HepG2 (cell line): ENCODE data around the gene FAM174B. TPM values are rescaled to one million over a fixed set of nuclear protein-coding genes. Genes with fewer than 3 reads are reported as not detected.

Source experiments
- ATAC-seq: fragments of 200-7000 bp; cut with Tn5 transposase; 3 replicates; pipeline ENCODE4 v1.9.1; 2020; ENCODE audit warnings: mild to moderate bottlenecking, moderate library complexity
- BruUV-seq: library from RNA; stranded (reverse); fragments of 400-500 nt; replicated peaks from 2 replicates; lab custom pipeline; 2021; lab: Mats Ljungman, UMichigan
- CTCF ChIA-PET: fragments of 300-600 bp; formaldehyde crosslinking; extraction: SDS; loops from one replicate; lab custom pipeline; 2021; ENCODE audit warnings: low total read pairs, inconsistent platforms, low intra/inter-chr PET ratio; lab: Yijun Ruan, JAX
- POLR2A ChIA-PET: fragments of 350-600 bp; sonication (Branson Sonifier 250); formaldehyde crosslinking; loops from one replicate; lab custom pipeline; 2020; ENCODE audit warnings: antibody characterized with exemption, inconsistent platforms; lab: Yijun Ruan, JAX
- DNase-seq: peaks from one replicate; pipeline ENCODE4 v3.0.0-alpha.2; 2015; ENCODE audit warnings: low spot score
- FAIRE-seq: peaks from 3 replicates; lab custom pipeline; 2011; peaks lifted over from hg19 to GRCh38; lab: Jason Lieb, UNC
- H2AFZ ChIP-seq: one replicate; pipeline ENCODE4 v1.6.1; 2011; ENCODE audit warnings: low read length, inconsistent platforms
- H3K27ac ChIP-seq: fragments of 300-600 bp; 3 replicates; pipeline ENCODE4 v1.8.0; 2011; ENCODE audit warnings: mixed run types, mild to moderate bottlenecking, mixed read lengths, low read length, inconsistent platforms; ENCODE audit not compliant: insufficient read depth; ENCODE audit errors: extremely low read length
- H3K27me3 ChIP-seq, 2 experiments: fragments of 200-600 bp in 1 of 2; 2 replicates in 1 of 2; 3 replicates in 1 of 2; pipeline versions ENCODE4 v1.6.0 to v1.8.0; 2011; ENCODE audit warnings: low read length in 2 of 2, mild to moderate bottlenecking in 2 of 2, moderate library complexity in 2 of 2, inconsistent platforms in 1 of 2; ENCODE audit not compliant: insufficient read depth in 2 of 2, control insufficient read depth in 1 of 2
- H3K36me3 ChIP-seq, 2 experiments: fragments of 200-600 bp in 1 of 2; replicated peaks in 1 of 2; 2 replicates in 1 of 2; 3 replicates in 1 of 2; pipeline versions ENCODE4 v1.5.1 to v1.8.0; 2011; ENCODE audit warnings: low read length in 2 of 2, inconsistent platforms in 1 of 2; ENCODE audit not compliant: insufficient read depth in 2 of 2, control insufficient read depth in 1 of 2
- H3K4me1 ChIP-seq: 2 replicates; pipeline ENCODE4 v1.5.1; 2012; ENCODE audit warnings: low read length, inconsistent platforms; ENCODE audit not compliant: insufficient read depth
- H3K4me2 ChIP-seq: 2 replicates; pipeline ENCODE4 v1.6.0; 2011; ENCODE audit warnings: low read depth, low read length, inconsistent platforms
- H3K4me3 ChIP-seq, 3 experiments: fragments of 200-600 bp in 1 of 3; sonication (generic), shearing (Covaris generic) in 1 of 3; replicated peaks in 1 of 3; 2 replicates each; pipeline ENCODE4 v1.5.1; 2011 to 2016; ENCODE audit warnings: low read length in 3 of 3, inconsistent platforms in 2 of 3, low read depth in 2 of 3, mild to moderate bottlenecking in 2 of 3, control low read depth in 1 of 3, mixed read lengths in 1 of 3; ENCODE audit not compliant: insufficient read depth in 1 of 3
- H3K79me2 ChIP-seq: one replicate; pipeline ENCODE4 v1.6.1; 2011; ENCODE audit warnings: low read length, inconsistent platforms; ENCODE audit not compliant: insufficient read depth
- H3K9ac ChIP-seq: 2 replicates; pipeline ENCODE4 v1.6.0; 2011; ENCODE audit warnings: mild to moderate bottlenecking, low read depth, low read length, inconsistent platforms; ENCODE audit not compliant: insufficient read depth
- H3K9me3 ChIP-seq: 2 replicates; pipeline ENCODE4 v1.5.1; 2012; ENCODE audit warnings: mild to moderate bottlenecking, low read length
- H4K20me1 ChIP-seq: 2 replicates; pipeline ENCODE4 v1.6.0; 2011; ENCODE audit warnings: inconsistent platforms, mild to moderate bottlenecking, low read length, moderate library complexity; ENCODE audit not compliant: insufficient read depth
- FOXA1 ChIP-seq, 2 experiments: fragments of 450-650 bp in 1 of 2; sonication (generic) in 1 of 2; formaldehyde crosslinking in 1 of 2; IDR thresholded peaks; 2 replicates each; pipeline versions ENCODE4 v1.4.0 to v1.6.1; 2016 to 2020; ENCODE audit warnings: missing genetic modification reagents in 1 of 2
- GPN1 ChIP-seq: sonication (generic); formaldehyde crosslinking; IDR thresholded peaks from 2 replicates; pipeline ENCODE4 v1.5.1; 2020; ENCODE audit warnings: missing genetic modification reagents, borderline replicate concordance
- ZBTB7A ChIP-seq: sonication (generic); formaldehyde crosslinking; IDR thresholded peaks from 2 replicates; pipeline ENCODE4 v1.8.0; 2022; ENCODE audit warnings: mild to moderate bottlenecking, missing genetic modification reagents
- ZMYM3 ChIP-seq: sonication (generic); formaldehyde crosslinking; IDR thresholded peaks from 2 replicates; pipeline ENCODE4 v1.5.1; 2020; ENCODE audit warnings: mild to moderate bottlenecking, missing genetic modification reagents
- ZNF318 ChIP-seq: sonication (generic); formaldehyde crosslinking; IDR thresholded peaks from 2 replicates; pipeline ENCODE4 v1.4.0; 2020; ENCODE audit warnings: mild to moderate bottlenecking, missing genetic modification reagents
- ZNF552 ChIP-seq: sonication (generic); formaldehyde crosslinking; IDR thresholded peaks from 2 replicates; pipeline ENCODE4 v1.9.0; 2022; ENCODE audit warnings: missing genetic modification reagents, mild to moderate bottlenecking, borderline replicate concordance
- ZNF781 ChIP-seq: sonication (generic); formaldehyde crosslinking; IDR thresholded peaks from 2 replicates; pipeline ENCODE4 v1.5.1; 2020; ENCODE audit warnings: borderline replicate concordance, mild to moderate bottlenecking, missing genetic modification reagents; ENCODE audit errors: not compliant biosample characterization
- WGBS: methylation state at CpG from one replicate; pipeline ENCODE4 v1.1.6; 2017; ENCODE audit warnings: low lambda C conversion rate; 5-methylcytosine and 5-hydroxymethylcytosine counted together
- in situ Hi-C: cut with HindIII; loops from 2 replicates; pipeline ENCODE4 v1.10.0; 2017; ENCODE audit warnings: low pct_unique_long_range_greater_than_20kb; ENCODE audit not compliant: extremely low pct_ligation_motif_present
- intact Hi-C: fragments of 100-400 bp; cut with micrococcal nuclease; formaldehyde crosslinking; loops from one replicate; pipeline ENCODE4 v1.10.0; 2022; ENCODE audit not compliant: unreplicated experiment
- polyA plus RNA-seq, 8 experiments: library from polyadenylated mRNA; depleted of rRNA in 3 of 8; stranded (reverse) in 7 of 8; unstranded in 1 of 8; fragments of >200 nt; fragmentation: Illumina TruSeq in 4 of 8; extraction: Trizol in 4 of 8; gene quantifications; 2 replicates each; pipeline versions ENCODE4 v1.2.1 to v1.2.3, GENCODE V29; 2011 to 2016; ENCODE audit warnings: low read depth in 4 of 8, missing spikeins in 1 of 8, mixed read lengths in 1 of 8; ENCODE audit not compliant: insufficient read depth in 1 of 8
- total RNA-seq, 5 experiments: library from RNA; depleted of rRNA; stranded (reverse); fragments of >200 nt; fragmentation: Illumina TruSeq; extraction: Trizol; gene quantifications; 2 replicates each; pipeline ENCODE4 v1.2.3, GENCODE V29; 2016; ENCODE audit warnings: low read depth in 1 of 5

The FAM174B gene
- total and polyA plus RNA-seq, 2 of the 13 experiments (the other 11 are each of a cell fraction or from before 2014, with no cell fraction given): 0.90 to 2.1 TPM

- Histone ChIP-seq H2AFZ (no peak overlapping the region), H3K36me3 (no peaks in the 10 kb centered on the region), H3K27me3 (peaks cover 5 to 71% of the 10 kb centered on the region in 2 experiments; a peak in 3 of 5 replicates), H3K9me3 (peaks cover 8% of the 10 kb centered on the region), H3K4me2 (no peak overlapping the region), H4K20me1 (no peaks in the 10 kb centered on the region), H3K79me2 (no peaks in the 10 kb centered on the region), H3K4me1 (no peaks in the 10 kb centered on the region), H3K9ac (no peak overlapping the region), H3K4me3 (no peak overlapping the region), H3K27ac (no peak overlapping the region)
- ChIA-PET POLR2A (no interaction called here), CTCF (no interaction called here)
- FAIRE-seq (no peak), ATAC-seq (no peak), DNase-seq (no peak)
- intact Hi-C loops: no loop called here
- WGBS: 44% methylated on average over 7 of the region's 7 CpGs
- TF ChIP-seq ZMYM3 (CRISPR knock-in tag): no peak
- in situ Hi-C loops: no loop called here
- BruUV-seq: no TSS peak
Measured at GRCh38 chr15:92580933-92581445, 74.6 kb downstream of the FAM174B start.

GRCh38 chr15:92580521-92580920, 75.1 kb downstream of the FAM174B start:
- Histone ChIP-seq H4K20me1 (no peaks in the 10 kb centered on the region), H2AFZ (no peak overlapping the region), H3K4me1 (no peaks in the 10 kb centered on the region), H3K79me2 (no peaks in the 10 kb centered on the region), H3K4me2 (no peak overlapping the region), H3K36me3 (no peaks in the 10 kb centered on the region), H3K27me3 (peaks cover 7 to 71% of the 10 kb centered on the region in 2 experiments; a peak in 3 of 5 replicates), H3K4me3 (no peak overlapping the region), H3K9me3 (peaks cover 8% of the 10 kb centered on the region), H3K9ac (no peak overlapping the region), H3K27ac (no peak overlapping the region)
- WGBS: 15% methylated on average over 12 of the region's 12 CpGs
- intact Hi-C loops (no loop called here), in situ Hi-C loops (no loop called here)
- no TSS peak for BruUV-seq
- DNase-seq (no peak), FAIRE-seq (no peak), ATAC-seq (no peak)
- POLR2A ChIA-PET: no interaction called here
- CTCF ChIA-PET: no interaction called here
- no peak for TF ChIP-seq ZNF552 (CRISPR knock-in tag)
- TF ChIP-seq GPN1 (CRISPR knock-in tag): no peak
- no peak for TF ChIP-seq ZNF318 (CRISPR knock-in tag)
- no peak for TF ChIP-seq ZBTB7A
- TF ChIP-seq ZNF781 (CRISPR knock-in tag): no peak
- TF ChIP-seq FOXA1 (IDR thresholded peaks at IDR 0.05): no peak
- TF ChIP-seq FOXA1 (CRISPR knock-in tag; IDR thresholded peaks at IDR 0.05): no peak
